CD14-positive monocyte (primary cell): ENCODE measurements around the gene MRPS5. TPM values are rescaled to one million over a fixed set of nuclear protein-coding genes. Genes with fewer than 3 reads are reported as not detected.

ENCODE experiments used
- DNase-seq, 3 donors: peaks; one replicate each; pipeline ENCODE4 v3.0.0-alpha.2; 2011 to 2022
- H2AFZ ChIP-seq: 2 replicates; pipeline ENCODE4 v1.6.0; 2012; ENCODE audit warnings: mild to moderate bottlenecking, low read depth, low read length, inconsistent platforms; ENCODE audit not compliant: insufficient read depth, poor library complexity, severe bottlenecking
- H3K27ac ChIP-seq, 2 donors: 1 replicate in 1 of 2; 2 replicates in 1 of 2; pipeline ENCODE4 v1.5.1; 2012 to 2013; ENCODE audit warnings: low read length in 2 of 2, control low read depth in 1 of 2, inconsistent platforms in 1 of 2, low read depth in 1 of 2, mild to moderate bottlenecking in 1 of 2
- H3K27me3 ChIP-seq, 2 donors: one replicate each; pipeline versions ENCODE4 v1.6.0 to v1.6.1; 2011 to 2013; ENCODE audit warnings: low read length in 2 of 2; ENCODE audit not compliant: control insufficient read depth in 2 of 2, insufficient read depth in 2 of 2
- H3K36me3 ChIP-seq, 2 donors: replicated peaks in 1 of 2; 1 replicate in 1 of 2; 2 replicates in 1 of 2; pipeline versions ENCODE4 v1.5.1 to v1.6.1; 2012 to 2013; ENCODE audit warnings: low read length in 2 of 2, control low read depth in 1 of 2, inconsistent platforms in 1 of 2, mild to moderate bottlenecking in 1 of 2; ENCODE audit not compliant: insufficient read depth in 2 of 2, control insufficient read depth in 1 of 2
- H3K4me1 ChIP-seq, 2 donors: 1 replicate in 1 of 2; 2 replicates in 1 of 2; pipeline versions ENCODE4 v1.5.1 to v1.6.1; 2012 to 2013; ENCODE audit warnings: low read length in 2 of 2, control low read depth in 1 of 2, inconsistent platforms in 1 of 2, mild to moderate bottlenecking in 1 of 2, moderate library complexity in 1 of 2; ENCODE audit not compliant: insufficient read depth in 2 of 2, control insufficient read depth in 1 of 2
- H3K4me2 ChIP-seq: replicated peaks from 2 replicates; pipeline ENCODE3; 2012; ENCODE audit warnings: low read length, moderate library complexity, mild to moderate bottlenecking; ENCODE audit not compliant: poor library complexity, severe bottlenecking; ENCODE audit errors: extremely low read depth
- H3K4me3 ChIP-seq, 3 experiments: fragments of 200-600 bp in 1 of 3; sonication (generic) in 1 of 3; replicated peaks in 1 of 3; 1 replicate in 2 of 3; 2 replicates in 1 of 3; pipeline ENCODE4 v1.5.1; 2011 to 2013; ENCODE audit warnings: low read length in 3 of 3, mild to moderate bottlenecking in 3 of 3, control low read depth in 2 of 3, low read depth in 2 of 3, inconsistent platforms in 1 of 3, moderate library complexity in 1 of 3
- H3K79me2 ChIP-seq: 2 replicates; pipeline ENCODE4 v1.6.0; 2012; ENCODE audit warnings: mild to moderate bottlenecking, control low read depth, inconsistent platforms, low read length, moderate library complexity; ENCODE audit not compliant: insufficient read depth
- H3K9ac ChIP-seq: 2 replicates; pipeline ENCODE4 v1.6.0; 2017; ENCODE audit warnings: low read length, mild to moderate bottlenecking; ENCODE audit not compliant: insufficient read depth, poor library complexity, severe bottlenecking
- H3K9me3 ChIP-seq, 2 donors: replicated peaks in 1 of 2; 1 replicate in 1 of 2; 2 replicates in 1 of 2; pipeline versions ENCODE4 v1.5.1 to v1.6.1; 2012 to 2013; ENCODE audit warnings: low read length in 2 of 2, control low read depth in 1 of 2; ENCODE audit not compliant: control insufficient read depth in 1 of 2, insufficient read depth in 1 of 2
- H4K20me1 ChIP-seq: 2 replicates; pipeline ENCODE4 v1.6.0; 2012; ENCODE audit warnings: mild to moderate bottlenecking, low read length, control low read depth, moderate library complexity; ENCODE audit not compliant: insufficient read depth
- H3K27ac Mint-ChIP-seq, 7 donors: one replicate each; pipeline ENCODE4 v1.8.0; 2020; ENCODE audit warnings: mild to moderate bottlenecking in 7 of 7, mixed read lengths in 7 of 7, moderate library complexity in 6 of 7, inconsistent platforms in 2 of 7
- H3K27me3 Mint-ChIP-seq, 3 donors: one replicate each; pipeline ENCODE4 v1.8.0; 2021 to 2022; ENCODE audit warnings: low read depth in 3 of 3, mild to moderate bottlenecking in 3 of 3, mixed read lengths in 3 of 3, moderate library complexity in 3 of 3, inconsistent platforms in 1 of 3
- H3K36me3 Mint-ChIP-seq, 2 donors: one replicate each; pipeline ENCODE4 v1.8.0; 2020; ENCODE audit warnings: mixed read lengths in 2 of 2, inconsistent platforms in 1 of 2, mild to moderate bottlenecking in 1 of 2
- H3K4me1 Mint-ChIP-seq: one replicate; pipeline ENCODE4 v1.8.0; 2020; ENCODE audit warnings: mild to moderate bottlenecking, mixed read lengths
- H3K4me3 Mint-ChIP-seq, 2 donors: one replicate each; pipeline ENCODE4 v1.8.0; 2020; ENCODE audit warnings: mild to moderate bottlenecking in 2 of 2, mixed read lengths in 2 of 2, moderate library complexity in 1 of 2
- H3K9me3 Mint-ChIP-seq, 7 donors: one replicate each; pipeline ENCODE4 v1.8.0; 2020 to 2022; ENCODE audit warnings: mixed read lengths in 7 of 7, mild to moderate bottlenecking in 6 of 7, moderate library complexity in 6 of 7, inconsistent platforms in 2 of 7
- CTCF ChIP-seq: fragments of 200-600 bp; IDR thresholded peaks from one replicate; pipeline ENCODE4 v1.8.0; 2022; ENCODE audit warnings: antibody characterized with exemption, mild to moderate bottlenecking
- WGBS: methylation state at CpG from one replicate; pipeline ENCODE4 v1.1.5; 2013; ENCODE audit warnings: missing lambda C conversion rate; ENCODE audit not compliant: insufficient coverage; 5-methylcytosine and 5-hydroxymethylcytosine counted together
- intact Hi-C, 2 donors: fragments of 100-400 bp; cut with micrococcal nuclease; formaldehyde crosslinking; loops; one replicate each; pipeline versions ENCODE4 v1.15.0 to v1.15.1; 2023
- polyA plus RNA-seq, 3 donors: library from polyadenylated mRNA; depleted of rRNA in 1 of 3; unstranded in 2 of 3; stranded (reverse) in 1 of 3; fragments of 300-500 nt in 2 of 3; fragments of >200 nt in 1 of 3; fragmentation: Illumina TruSeq in 2 of 3; gene quantifications; 1 replicate in 2 of 3; 2 replicates in 1 of 3; pipeline ENCODE4 v1.2.3, GENCODE V29; 2012 to 2021

Gene MRPS5
- polyA plus RNA-seq, 3 donors: 30.9 to 41.6 (median 35.2) TPM

GRCh38 chr2:95044601-95045000 is 77.0 kb downstream of the MRPS5 start:
- intact Hi-C loops: no loop called here
- H3K4me1 Mint-ChIP-seq: no peaks in the 10 kb centered on the region
- H3K27me3 ChIP-seq: no peaks in the 10 kb centered on the region

DNA sequence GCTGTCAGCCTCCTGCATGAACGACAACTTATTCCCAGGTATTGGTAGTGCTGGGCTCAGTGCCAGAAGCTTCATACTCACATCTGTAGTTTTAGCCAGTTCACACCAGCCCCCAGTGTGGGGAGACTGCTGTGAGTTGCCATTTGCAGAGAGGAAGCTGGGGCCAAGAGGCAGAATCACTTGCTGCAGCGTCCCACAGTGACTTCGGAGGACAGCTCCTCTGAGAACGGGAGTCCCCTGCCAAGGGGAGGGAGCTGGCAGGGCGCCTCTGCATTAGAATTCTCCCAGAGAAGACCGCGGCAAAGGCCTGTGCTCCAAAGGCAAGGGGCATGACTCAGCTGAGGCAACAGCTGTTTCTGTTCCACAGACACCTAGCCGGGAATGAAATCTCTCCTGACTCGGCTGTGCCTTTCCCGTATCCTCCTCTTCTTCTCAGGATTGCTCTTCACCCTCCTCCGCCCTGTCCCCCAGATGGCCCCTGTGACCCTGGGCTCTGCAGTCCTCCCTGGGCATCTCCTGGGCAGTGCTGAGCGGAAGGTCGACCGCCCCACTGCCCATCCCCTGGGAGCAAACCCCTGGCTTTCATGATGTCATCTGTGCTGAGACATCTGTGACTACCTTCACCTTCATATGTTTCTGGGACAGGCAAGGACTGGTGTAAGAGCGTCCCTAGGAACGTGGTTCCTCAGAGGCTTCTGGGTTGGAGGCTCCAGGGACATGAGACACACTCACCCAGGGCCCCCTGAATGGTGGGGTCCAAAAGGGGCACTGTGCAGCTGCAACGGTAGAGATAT is 78.1 kb downstream of the MRPS5 start:
- H3K27ac Mint-ChIP-seq: no peak overlapping the region

More at GRCh38 chr2:95044601-95045000, 77.0 kb downstream of the MRPS5 start:
- Mint-ChIP-seq H3K27ac (no peak overlapping the region), H3K9me3 (peaks cover 0 to 2% (median 0%) of the 10 kb centered on the region in 7 donors), H3K27me3 (peaks cover 6 to 10% (median 8%) of the 10 kb centered on the region in 3 donors), H3K4me3 (no peak overlapping the region), H3K36me3 (no peaks in the 10 kb centered on the region)
- H3K36me3 ChIP-seq: no peaks in the 10 kb centered on the region
- H3K79me2 ChIP-seq: no peaks in the 10 kb centered on the region
- H3K4me1 ChIP-seq: no peaks in the 10 kb centered on the region
- no peaks in the 10 kb centered on the region for H4K20me1 ChIP-seq
- no peak overlapping the region for H3K27ac ChIP-seq
- no peak for TF ChIP-seq CTCF
- H2AFZ ChIP-seq: no peak overlapping the region
- WGBS: 83% methylated on average over 4 of the region's 5 CpGs
- no peak for DNase-seq
- no peak overlapping the region for H3K9ac ChIP-seq
- H3K4me3 ChIP-seq: no peak overlapping the region
- H3K4me2 ChIP-seq: no peak overlapping the region
- H3K9me3 ChIP-seq: no peaks in the 10 kb centered on the region

More for the DNA sequence above, 78.1 kb downstream of the MRPS5 start:
- Histone ChIP-seq H3K36me3 (no peaks in the 10 kb centered on the region), H3K27me3 (no peaks in the 10 kb centered on the region), H3K4me2 (no peak overlapping the region), H2AFZ (no peak overlapping the region), H3K27ac (no peak overlapping the region), H3K9me3 (no peaks in the 10 kb centered on the region), H3K79me2 (no peaks in the 10 kb centered on the region), H4K20me1 (no peaks in the 10 kb centered on the region), H3K4me1 (no peaks in the 10 kb centered on the region), H3K9ac (no peak overlapping the region), H3K4me3 (no peak overlapping the region)
- DNase-seq: no peak
- WGBS: 46% methylated on average over 15 of the region's 17 CpGs
- intact Hi-C loops: no loop called here
- TF ChIP-seq CTCF: no peak
- Mint-ChIP-seq H3K9me3 (peaks cover 1 to 9% (median 2%) of the 10 kb centered on the region in 7 donors), H3K27me3 (peaks cover 6 to 11% (median 10%) of the 10 kb centered on the region in 3 donors), H3K36me3 (no peaks in the 10 kb centered on the region), H3K4me1 (no peaks in the 10 kb centered on the region), H3K4me3 (peak overlapping the region in 1 of 2 donors; percentile 3)
